B cell (primary cell): Measurements from ENCODE around the gene DPYSL4.

Experiments used
- CTCF ChIP-seq: fragments of 200-600 bp; IDR thresholded peaks from one replicate; pipeline ENCODE4 v1.8.0; 2022; ENCODE audit warnings: antibody characterized with exemption, mild to moderate bottlenecking
- EZH2 ChIP-seq: IDR thresholded peaks from 2 replicates; pipeline ENCODE4 v1.6.1; 2012; ENCODE audit warnings: borderline replicate concordance, low read depth, mild to moderate bottlenecking, moderate library complexity, low read length; ENCODE audit not compliant: insufficient read depth, poor library complexity, severe bottlenecking

- no peak for TF ChIP-seq CTCF
- no peak for TF ChIP-seq EZH2
Measured at GRCh38 chr10:132153616-132154217, 33.0 kb upstream of the DPYSL4 start.
